ENCODE measurements around the gene CCN6. TPM values are rescaled to one million over a fixed set of nuclear protein-coding genes. Genes with fewer than 3 reads are reported as not detected.
"Not testable (repeated sequence)": the region's sequence is repeated elsewhere in the genome, so short reads cannot be mapped to it uniquely, and the experiment has no call there.

CCN6 gene
- total RNA-seq, 1 donor from 2014 or later = 5.4 TPM

DNA sequence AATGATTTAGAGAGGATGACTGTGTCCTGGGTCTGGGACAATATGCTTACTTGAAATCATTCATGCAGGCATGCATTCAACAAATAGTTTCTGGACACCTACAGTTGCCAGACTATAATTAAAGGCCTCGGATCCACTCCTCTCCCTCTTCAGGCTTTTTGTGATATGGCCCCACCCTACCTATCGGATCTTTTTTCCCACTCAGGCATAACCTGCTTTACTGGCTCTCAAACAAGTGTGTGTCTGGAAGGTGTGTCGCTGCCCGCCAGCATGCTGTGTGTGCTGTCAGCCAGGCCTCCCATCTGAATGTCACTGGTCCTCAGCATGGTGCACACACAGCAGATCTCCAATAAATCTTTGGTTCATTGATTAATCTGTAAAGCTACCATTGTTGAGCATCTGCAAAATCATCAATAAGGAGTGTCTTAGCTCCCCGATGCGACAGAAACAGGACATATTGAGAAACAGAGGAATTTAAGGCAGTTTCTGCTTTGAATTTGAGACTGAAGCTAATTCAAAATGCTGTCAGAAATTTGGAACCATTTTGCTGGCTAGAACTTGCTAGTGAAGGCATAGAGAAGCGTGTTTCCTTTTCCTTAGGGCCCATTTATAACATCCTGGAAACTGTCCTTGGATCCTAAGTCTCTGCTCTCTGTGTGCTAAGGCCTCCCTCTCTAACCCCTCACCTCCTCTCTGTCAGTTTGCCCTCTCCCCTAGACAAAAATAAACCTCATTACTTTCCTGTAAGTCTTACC lies 23.5 kb upstream of the CCN6 start:
- no peak for DNase-seq (ENCODE audit: low read depth)

DNA sequence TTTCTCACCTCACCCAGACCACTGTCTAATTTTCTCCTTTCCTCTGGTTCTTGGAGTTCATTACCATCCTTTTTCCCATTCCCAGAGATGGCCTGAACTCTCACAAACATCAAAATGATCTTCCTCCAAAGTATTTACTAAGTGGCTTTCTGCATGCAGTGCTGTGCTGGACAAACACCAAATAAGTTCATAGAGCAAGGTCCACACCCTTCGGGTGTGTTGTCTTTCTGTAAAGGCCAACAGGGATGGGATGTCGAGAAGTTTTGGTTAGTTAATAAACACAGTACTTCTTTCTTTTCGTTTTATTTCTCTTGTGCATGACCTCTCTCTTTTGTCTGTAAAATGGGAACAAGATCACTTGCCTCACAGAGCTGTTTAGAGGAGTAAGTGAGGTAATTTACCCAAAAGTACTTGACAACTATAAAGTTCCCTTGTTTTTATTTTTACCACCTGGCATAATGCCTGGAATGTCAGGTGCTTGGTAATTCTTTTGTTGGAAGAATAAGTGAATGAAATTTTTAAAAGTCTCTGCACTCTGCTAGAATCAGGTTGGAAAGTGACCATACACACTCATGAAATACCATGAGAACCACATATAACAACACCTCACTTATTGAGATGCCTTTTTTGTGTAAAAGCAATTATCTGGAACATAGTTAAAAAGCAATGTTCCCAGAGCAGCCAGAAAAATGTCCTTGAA lies 22.8 kb upstream of the CCN6 start:
- peak; percentile 79 for DNase-seq (ENCODE audit: low read depth)

DNA sequence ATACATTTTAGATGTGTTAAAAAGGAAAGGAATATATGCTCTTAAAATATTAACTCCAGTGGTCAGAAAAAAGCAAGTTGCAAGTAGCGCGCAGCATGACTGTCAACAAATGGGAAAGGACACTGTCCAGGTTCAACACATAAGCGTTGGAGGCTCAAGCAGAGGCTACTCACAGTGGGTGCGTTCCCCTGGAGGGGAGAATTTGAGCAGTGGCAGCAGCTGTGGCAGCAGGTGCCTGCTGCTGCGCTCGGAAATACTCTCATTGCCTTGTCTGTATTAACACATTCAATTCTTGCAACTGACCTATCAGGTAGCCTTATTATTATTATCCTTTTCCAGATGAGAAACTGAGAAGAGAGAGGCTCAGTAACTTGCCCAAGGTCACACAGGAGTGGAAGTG lies 21.9 kb upstream of the CCN6 start:
- no peak for DNase-seq (ENCODE audit: low read depth)

DNA sequence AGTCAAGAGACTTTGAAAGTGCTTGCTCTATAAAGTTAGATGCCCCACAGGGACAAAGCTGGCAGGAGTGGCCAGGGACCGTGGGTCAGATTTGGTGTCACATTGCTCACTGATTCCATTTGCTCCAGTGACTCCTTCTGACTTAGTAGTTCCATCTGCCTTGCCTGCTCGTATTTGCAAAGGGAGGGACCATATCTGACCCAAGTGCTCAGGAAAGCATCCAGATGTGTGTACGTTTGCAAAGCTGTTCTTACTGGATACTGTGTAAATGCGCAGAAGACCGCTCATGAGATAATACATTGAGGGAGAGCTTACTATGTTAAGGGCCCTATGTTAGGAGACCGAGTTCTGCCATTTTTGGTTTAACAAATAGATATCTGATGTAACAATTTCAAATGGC lies 21.2 kb upstream of the CCN6 start:
- no peak for DNase-seq (ENCODE audit: low read depth)

DNA sequence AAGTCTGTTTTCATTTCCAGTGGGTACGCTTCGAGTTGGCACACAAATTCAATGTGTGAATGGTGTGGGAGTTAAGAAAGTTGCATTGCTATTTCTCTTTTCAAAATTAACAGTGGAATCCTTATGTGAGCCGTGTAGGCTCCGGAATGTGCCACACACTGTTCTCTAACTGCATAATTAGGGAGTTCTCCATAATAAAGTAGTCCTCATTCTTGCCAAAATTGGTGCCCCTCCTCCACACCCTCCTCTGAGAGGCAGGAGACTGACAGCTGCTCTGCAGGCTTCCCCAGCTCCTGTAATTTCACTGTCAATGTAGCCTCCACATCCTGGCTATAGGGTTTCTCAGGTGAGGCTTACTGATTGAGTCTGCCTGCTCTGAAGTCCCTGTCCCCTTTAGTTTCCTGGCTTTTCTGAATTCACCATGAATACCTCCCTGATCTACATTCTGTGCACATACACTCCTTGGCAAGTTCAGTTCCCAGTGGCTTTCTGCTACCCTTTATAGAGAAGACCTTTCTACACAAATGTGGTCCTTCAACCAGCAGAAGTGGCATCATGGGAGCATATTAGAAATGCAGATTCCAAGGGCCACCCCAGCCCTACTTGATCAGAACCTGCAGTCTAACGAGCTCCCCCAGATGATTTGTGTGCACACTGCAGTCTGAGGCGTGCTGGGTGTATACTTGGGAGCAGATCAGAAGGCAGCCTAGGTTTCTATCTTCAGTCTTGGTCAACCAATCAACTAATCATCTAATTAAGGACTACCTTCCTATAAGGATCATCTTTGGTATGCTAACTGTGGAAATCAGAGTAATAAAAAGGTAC lies 19.9 kb upstream of the CCN6 start:
- DNase-seq (ENCODE audit: low read depth) = no peak

DNA sequence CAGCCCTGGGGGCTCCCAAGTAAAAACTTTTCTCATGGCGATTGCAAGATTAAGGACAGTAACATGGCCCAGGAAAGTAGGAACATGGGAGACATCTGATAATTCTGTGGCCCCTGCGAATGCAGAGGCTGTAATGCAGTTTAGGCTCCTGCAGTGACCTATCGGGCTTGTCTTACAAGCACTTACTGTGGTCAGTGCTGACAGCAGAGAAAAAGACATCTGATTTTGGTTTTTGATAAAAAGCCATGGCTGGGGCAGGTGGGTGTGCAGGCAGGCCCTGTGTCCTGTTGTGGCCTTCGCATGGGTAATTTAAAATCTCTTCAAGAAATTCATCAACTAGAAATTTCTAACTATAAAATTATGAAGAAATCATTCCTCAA lies 19.3 kb upstream of the CCN6 start:
- DNase-seq (ENCODE audit: low read depth) = no peak

DNA sequence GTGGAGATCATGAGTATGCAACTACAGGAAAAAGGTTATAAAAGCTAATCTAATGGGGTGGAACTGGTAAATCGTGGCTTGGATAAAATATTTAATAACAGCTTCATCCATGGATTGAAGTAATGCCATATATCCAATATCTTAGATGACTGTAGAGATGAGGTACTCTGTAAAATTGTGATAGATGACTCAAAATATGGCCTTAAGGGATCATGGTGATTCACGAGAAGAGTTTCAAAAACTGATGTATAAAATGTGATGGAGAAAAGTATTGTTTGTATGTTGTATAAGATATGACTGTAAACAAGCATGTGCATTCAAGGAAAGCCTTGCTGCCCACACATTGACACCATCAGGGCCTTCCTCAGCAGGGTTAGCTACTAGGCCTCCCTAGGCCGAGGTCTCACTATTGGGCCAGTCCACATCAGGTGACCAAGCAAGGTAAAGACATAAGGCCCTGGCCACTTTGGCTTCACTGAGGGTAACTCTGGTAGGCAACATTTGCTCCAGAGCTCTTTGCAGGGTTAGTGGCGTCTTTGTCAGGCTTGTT lies 17.7 kb upstream of the CCN6 start:
- no peak for DNase-seq (ENCODE audit: low read depth)

DNA sequence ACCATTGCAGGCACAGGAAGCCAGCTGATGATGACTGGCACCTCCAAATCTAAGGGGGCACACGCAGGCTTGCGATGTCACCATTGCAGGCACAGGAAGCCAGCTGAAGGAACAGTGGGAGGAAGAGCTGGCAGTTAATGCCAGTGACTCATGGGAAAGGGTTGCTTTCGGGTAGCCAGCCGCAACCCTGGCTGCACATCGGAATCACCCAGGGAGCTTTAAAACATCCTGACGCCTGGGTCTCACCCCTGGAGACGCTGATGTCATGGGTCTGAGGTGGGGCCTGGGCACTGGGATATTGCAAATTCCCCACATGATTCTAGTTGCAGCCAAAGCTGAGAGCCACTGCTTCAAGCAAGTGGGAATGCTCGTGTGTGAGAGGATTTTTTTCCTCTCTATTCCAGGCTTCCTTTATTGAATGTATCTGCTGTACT lies 16.1 kb upstream of the CCN6 start:
- DNase-seq (ENCODE audit: low read depth) = peak; percentile 95

DNA sequence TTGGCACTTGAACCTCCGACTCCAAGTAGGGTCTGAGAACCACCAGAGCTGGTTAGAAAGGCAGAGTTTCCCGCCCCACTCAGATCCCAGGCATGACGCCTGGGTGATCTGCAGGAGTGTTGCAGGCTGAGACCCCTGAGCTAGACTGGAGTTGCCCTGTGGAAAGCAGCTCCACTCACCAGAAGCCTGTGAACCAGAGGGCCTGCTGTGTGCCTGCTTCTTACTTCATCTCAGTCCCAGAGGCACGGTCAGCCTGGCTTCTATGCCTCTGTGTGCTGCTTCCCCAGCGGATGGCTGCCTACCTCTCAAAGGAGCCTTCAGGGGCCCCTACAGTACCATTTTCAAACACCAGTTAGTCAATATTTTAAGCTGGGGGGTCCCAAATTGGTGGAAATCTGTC lies 15.6 kb upstream of the CCN6 start:
- no peak for DNase-seq (ENCODE audit: low read depth)

DNA sequence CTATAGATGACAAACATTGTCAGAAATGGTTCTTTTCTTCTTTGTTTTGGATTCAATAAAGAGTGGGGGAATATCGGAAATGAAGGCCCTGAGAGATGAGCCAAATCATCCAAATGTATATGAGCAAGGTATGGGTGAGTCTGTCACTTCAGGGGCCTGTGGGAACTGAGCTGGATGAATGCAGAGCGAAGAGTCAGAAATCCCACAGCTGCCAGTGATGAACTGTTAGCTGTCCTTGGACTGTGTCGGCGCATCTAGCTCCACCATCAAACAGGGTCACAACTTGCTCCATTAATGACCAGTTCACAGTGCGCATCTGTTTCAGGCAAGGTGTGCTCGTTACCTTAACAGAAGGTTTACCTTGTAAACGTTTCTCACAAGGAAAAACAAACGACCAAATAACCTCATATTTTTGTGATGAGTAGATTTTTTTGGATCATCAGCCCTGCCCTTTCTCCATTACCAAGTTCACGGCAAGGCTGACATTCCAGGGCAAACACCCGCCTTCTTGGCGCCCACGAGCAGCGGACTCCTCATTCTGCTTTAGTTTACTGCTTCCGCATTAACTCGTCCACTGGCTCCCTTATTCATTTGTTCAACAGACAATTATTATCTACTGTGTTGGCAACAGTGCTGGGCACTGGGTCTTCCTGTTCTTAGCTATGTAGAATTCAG lies 15.0 kb upstream of the CCN6 start:
- peak; percentile 21 for DNase-seq (ENCODE audit: low read depth)

DNA sequence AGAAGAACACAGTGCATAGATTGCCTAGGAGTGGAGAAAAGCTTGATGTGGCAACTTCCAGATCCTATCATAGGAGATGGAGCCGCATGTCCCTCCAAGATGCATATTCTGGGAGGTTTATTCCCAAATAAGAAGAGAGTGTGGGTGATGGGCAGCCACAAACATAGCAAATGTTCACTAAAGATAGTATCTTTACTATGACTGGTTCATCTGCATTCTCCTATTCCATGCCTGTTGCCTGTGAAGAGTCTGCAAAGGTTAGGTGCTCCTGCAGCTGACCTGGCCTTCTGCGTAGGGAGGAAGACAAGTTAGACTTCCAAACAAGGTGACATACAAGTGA lies 14.5 kb upstream of the CCN6 start:
- no peak for DNase-seq (ENCODE audit: low read depth)

DNA sequence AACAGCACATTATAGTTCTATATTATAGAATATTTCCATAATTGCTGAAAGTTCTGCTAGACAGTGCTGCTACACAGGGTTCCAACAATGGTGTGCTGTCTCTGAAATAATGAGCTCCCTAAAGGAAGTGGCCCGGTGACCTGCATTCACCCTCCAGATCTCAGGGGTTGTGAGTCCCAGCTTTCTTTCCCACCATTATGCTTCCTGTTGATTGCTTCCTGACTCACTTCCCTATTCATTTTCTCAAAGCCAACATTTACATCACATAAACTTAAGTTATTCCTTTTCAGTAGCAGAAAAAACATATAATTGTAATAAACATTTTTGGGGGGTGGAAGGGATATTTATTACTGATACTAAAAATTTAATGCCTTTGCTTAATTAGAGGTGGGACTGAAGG lies 12.9 kb upstream of the CCN6 start:
- peak; percentile 34 for DNase-seq (ENCODE audit: low read depth)

DNA sequence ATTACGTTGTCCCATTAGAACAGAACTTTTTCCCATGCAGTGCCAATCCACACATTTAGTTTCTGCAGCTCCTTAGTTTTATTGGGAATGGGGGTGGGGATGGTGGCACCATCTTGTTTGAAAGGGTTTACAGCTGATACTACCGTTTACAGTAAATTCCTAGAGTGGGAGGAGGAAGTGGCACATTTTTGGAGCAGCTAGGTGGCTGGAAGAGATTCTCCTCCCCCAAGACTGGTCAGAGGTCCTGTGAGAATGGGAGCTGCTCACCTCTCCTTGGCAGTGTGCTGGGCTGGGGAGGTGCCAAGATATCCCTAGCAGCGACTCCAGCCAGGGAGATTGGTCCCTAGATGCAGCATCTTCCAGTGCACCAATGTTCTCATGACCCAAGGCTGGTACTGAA lies 12.4 kb upstream of the CCN6 start:
- DNase-seq (ENCODE audit: low read depth) = no peak

DNA sequence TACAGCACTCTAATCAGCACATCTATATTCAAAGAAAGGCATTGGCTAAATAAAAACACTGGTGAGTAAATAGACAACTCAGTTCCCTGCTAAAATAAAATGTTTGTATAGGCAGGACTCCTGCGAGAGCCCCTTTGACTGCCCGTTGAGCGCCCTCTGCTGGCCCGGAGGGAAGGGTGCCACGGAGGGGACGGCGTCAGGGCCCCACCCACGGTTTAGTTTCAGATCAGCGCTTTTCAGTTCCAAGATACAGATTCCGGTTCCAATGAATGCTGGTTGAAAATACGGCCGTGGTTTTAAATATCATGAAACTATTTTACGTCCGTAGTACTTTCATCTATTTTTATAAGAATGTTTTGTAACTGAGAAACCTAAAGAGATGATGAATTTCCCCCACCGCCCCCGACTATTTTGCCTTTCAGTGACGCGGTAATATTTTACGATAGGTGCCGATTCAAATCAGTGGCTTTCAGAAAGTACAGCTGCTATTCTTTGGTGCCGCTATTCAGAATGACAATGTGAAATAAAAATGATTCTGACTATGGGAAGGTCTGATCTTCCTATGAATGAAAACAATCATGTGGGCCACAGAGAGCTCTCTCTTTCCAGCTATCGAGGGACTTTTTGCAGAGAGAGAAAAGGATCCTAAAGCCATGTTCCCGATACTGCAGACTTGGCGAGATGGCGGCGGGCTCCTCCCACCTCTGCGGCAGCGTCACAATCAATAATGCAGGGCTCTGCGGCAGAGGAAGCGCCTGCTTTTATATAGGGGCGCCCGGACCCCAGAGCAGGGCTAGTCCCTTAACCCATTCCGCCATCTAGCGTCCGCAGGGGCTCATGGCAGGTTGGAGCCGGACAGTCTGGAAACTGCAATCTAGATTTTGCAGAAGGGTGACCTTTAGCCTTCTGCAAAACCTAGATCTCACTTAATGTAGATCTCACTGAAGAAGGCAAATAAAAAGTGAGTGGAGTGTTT lies 10.6 kb upstream of the CCN6 start:
- peak; percentile 61 for DNase-seq (ENCODE audit: low read depth)

DNA sequence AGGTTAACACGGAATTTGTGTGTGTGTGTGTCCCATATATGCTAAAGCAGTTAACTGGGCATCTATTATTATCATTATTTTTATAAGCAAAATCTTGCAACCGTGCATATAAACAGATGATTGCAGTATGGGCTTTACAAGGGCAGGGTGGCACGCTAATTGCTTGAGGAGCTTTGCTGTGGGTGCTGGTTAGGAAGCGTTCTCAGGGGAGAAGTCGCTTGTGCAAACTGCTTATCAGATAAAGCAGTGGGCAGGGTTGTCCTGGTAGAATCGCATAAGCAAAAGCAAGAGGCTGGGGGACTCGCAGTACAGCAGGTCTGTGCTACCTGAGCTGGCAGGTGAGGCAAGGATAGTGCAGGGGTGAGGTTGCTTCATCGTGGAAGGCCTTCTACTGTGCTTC lies 9.7 kb upstream of the CCN6 start:
- DNase-seq (ENCODE audit: low read depth) = no peak

DNA sequence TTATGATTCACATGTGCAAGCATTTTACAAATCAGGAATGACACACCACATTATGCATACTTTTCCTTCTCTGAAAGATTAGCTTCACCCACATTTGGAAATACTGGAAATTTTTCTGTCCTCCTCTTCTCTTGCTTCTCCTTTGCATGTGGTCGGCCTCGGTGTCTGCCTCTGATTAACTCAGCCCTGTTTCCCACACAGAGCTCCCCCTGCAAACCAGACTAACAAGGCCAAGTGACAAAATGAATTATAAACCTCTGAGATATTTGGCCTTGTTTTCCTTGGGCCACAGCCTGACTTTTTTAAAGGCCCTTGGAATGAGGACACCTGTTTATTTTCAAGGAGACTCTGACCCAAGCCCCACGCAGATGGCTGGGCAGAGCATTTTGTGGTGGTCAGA lies 9.0 kb upstream of the CCN6 start:
- peak; percentile 63 for DNase-seq (ENCODE audit: low read depth)

DNA sequence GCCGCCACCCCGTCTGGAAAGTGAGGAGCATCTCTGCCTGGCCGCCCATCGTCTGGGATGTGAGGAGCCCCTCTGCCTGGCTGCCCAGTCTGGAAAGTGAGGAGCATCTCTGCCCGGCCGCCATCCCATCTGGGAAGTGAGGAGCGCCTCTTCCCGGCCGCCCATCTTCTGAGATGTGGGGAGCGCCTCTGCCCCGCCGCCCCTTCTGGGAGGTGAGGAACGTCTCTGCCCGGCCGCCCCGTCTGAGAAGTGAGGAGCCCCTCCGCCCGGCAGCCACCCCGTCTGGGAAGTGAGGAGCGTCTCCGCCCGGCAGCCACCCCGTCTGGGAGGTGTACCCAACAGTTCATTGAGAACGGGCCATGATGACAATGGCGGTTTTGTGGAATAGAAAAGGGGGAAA lies 6.4 kb upstream of the CCN6 start:
- not testable (repeated sequence) for DNase-seq (ENCODE audit: low read depth)

DNA sequence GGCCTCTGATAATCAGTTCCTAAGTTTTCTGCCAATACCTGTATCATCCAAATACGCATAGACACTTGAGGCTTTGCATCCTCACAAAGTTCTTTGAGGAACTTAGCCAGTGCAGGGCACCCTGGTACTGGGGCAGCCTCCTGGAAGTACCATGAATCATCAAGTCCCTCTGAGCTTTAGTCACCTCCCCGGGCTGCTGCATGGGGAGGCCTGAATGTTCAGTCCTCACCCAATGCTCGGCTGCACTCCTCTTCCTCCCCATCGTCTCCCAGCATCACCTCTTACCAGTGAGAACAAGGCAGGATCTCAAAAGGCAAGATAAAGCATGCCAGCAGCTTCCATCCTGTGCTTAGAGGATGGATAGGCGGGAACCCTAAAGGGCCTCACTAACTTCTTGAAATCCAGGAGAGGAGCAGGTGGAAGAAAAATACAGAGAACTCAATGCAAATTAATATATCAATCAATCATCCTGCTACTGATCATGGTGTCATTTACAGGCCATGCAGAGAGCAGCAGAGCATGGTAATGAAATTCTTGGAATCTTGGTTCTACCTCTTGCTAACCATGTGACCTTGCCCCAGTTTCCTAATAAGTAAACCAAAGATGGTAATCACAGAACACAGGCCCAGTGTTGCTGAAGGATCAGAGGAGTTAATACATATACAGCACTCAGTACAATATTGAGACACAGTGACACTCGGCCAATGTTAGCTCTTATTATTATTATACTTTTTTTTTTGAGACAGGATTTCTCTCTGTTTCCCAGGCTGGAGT lies 4.7 kb upstream of the CCN6 start:
- DNase-seq (ENCODE audit: low read depth) = peak; percentile 81

DNA sequence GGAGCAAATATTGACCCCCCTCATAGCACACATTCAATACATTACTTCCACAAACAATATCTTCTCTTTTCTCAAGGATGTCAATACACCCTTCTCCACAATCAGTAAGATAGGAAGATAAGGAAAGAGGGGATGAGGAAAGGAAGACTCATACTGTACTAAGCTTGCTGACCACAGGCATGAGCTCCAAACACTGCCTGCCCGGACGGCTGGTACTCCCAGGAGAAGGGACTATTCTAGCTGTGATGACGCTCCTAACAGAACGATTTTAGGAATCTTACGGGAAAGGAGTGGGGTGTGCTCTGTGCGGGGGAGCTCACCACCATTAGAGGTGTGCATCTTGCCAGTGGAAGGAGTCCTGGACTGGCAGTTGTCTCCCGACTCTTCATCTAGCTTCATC lies 3.9 kb upstream of the CCN6 start:
- no peak for DNase-seq (ENCODE audit: low read depth)

DNA sequence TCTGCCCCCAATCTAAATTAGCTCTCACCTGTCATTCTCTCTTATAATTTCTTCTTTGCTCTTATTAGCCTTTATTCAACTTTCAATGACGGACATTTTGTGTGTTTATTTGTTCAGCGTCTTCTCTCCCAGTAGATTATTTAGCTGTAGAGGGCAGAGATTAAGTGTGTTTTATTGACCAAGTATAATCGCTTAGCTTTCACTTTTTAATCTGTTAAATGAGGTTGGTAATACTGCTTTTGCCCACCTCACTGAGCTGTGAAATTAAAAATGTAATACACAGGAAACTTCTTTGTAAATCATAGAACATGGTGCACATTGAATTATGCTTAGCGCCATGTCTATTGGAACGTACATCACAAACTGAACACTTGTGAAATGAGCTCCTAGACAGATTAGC lies 3.5 kb upstream of the CCN6 start:
- no peak for DNase-seq (ENCODE audit: low read depth)
